Natural killer cell treated with Interleukin-12 subunit alpha and Interleukin-12 subunit beta and Interleukin-15 and Interleukin-18, amount 100 ng/mL, for 72 hours (primary cell): ENCODE measurements around the gene KRT20. TPM values are rescaled to one million over a fixed set of nuclear protein-coding genes. Genes with fewer than 3 reads are reported as not detected.
A peak's percentile ranks its signal among the peaks of the same experiment; 100 is the strongest.
"Not testable (repeated sequence)": the region's sequence is repeated elsewhere in the genome, so short reads cannot be mapped to it uniquely, and the experiment has no call there.

Experiments used
- ATAC-seq, 2 donors: fragments of 150-1000 bp; cut with Tn5 transposase in 1 of 2; sonication (Bioruptor Pico), chemical (Tn5 transposase) in 1 of 2; 2 replicates each; pipeline ENCODE4 v1.10.0; 2021
- DNase-seq: peaks from one replicate; pipeline ENCODE4 v3.0.0; 2022; ENCODE audit warnings: low spot score
- H3K27ac Mint-ChIP-seq, 2 donors: 1 replicate in 1 of 2; 2 replicates in 1 of 2; pipeline ENCODE4 v1.8.0; 2022; ENCODE audit warnings: mixed read lengths in 2 of 2, mild to moderate bottlenecking in 1 of 2, moderate library complexity in 1 of 2
- H3K27me3 Mint-ChIP-seq, 2 donors: 1 replicate in 1 of 2; 2 replicates in 1 of 2; pipeline ENCODE4 v1.8.0; 2022; ENCODE audit warnings: mixed read lengths in 2 of 2
- H3K36me3 Mint-ChIP-seq: one replicate; pipeline ENCODE4 v1.8.0; 2022; ENCODE audit warnings: mixed read lengths
- H3K4me1 Mint-ChIP-seq, 2 donors: 1 replicate in 1 of 2; 2 replicates in 1 of 2; pipeline ENCODE4 v1.8.0; 2022; ENCODE audit warnings: low read depth in 2 of 2, mixed read lengths in 2 of 2, mild to moderate bottlenecking in 1 of 2
- H3K4me3 Mint-ChIP-seq: one replicate; pipeline ENCODE4 v1.8.0; 2022; ENCODE audit warnings: mixed read lengths
- H3K9me3 Mint-ChIP-seq: 2 replicates; pipeline ENCODE4 v1.8.0; 2022; ENCODE audit warnings: mixed read lengths
- total RNA-seq, 2 donors: library from RNA; stranded (reverse); gene quantifications; one replicate each; pipeline ENCODE4 v1.2.3, GENCODE V29; 2022

Gene KRT20, protein sequence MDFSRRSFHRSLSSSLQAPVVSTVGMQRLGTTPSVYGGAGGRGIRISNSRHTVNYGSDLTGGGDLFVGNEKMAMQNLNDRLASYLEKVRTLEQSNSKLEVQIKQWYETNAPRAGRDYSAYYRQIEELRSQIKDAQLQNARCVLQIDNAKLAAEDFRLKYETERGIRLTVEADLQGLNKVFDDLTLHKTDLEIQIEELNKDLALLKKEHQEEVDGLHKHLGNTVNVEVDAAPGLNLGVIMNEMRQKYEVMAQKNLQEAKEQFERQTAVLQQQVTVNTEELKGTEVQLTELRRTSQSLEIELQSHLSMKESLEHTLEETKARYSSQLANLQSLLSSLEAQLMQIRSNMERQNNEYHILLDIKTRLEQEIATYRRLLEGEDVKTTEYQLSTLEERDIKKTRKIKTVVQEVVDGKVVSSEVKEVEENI
- total RNA-seq = not detected

- no peaks in the 10 kb centered on the region for H3K36me3 Mint-ChIP-seq
- H3K27me3 Mint-ChIP-seq = peaks cover 25 to 43% of the 10 kb centered on the region in 2 donors
- ATAC-seq = no peak
- DNase-seq = no peak
- H3K9me3 Mint-ChIP-seq = no peaks in the 10 kb centered on the region
- H3K4me1 Mint-ChIP-seq = no peaks in the 10 kb centered on the region
- no peak within 1 kb of the TSS for H3K4me3 Mint-ChIP-seq
- H3K27ac Mint-ChIP-seq = no peak within 1 kb of the TSS
Observed at GRCh38 chr17:40884708-40885512, at the start of gene KRT20. Gene KRT20, minus strand, starts transcription at chr17:40885242. Its CDS starts 57 bp downstream, at chr17:40885185.

DNA sequence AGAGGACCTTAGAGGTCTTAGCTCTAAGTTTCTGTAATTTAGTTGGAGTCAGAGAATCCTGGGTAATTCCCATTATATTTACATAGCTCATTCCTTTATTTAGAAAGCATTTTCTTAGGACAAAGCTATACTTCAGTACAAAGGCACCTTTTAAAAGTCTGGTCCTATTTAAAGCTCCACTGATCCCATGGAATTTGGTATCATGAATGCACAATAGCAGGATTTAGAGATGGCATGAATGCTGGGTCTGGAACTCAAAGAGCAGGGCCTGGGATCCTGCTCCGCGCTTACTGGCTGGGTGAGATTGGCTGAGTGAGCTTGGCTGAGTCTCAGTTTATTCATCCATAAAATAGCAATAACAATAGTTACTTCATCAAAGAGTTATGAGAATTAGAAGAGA is 47.6 kb upstream of the KRT20 start:
- Mint-ChIP-seq H3K9me3 (no peaks in the 10 kb centered on the region), H3K4me3 (no peak overlapping the region), H3K27me3 (peaks cover 19 to 21% of the 10 kb centered on the region in 2 donors), H3K36me3 (no peaks in the 10 kb centered on the region), H3K27ac (no peak overlapping the region), H3K4me1 (no peaks in the 10 kb centered on the region)
- ATAC-seq (no peak), DNase-seq (no peak)

- peaks cover 25 to 30% of the 10 kb centered on the region in 2 donors for H3K27me3 Mint-ChIP-seq
- no peak overlapping the region for H3K27ac Mint-ChIP-seq
- ATAC-seq (no peak), DNase-seq (no peak)
- H3K36me3 Mint-ChIP-seq = no peaks in the 10 kb centered on the region
- no peak overlapping the region for H3K4me3 Mint-ChIP-seq
- H3K4me1 Mint-ChIP-seq = no peaks in the 10 kb centered on the region
- H3K9me3 Mint-ChIP-seq = no peaks in the 10 kb centered on the region
Observed at GRCh38 chr17:40931311-40931710, 46.3 kb upstream of the KRT20 start.

GRCh38 chr17:40926341-40926740 is 41.3 kb upstream of the KRT20 start:
- no peak overlapping the region for H3K4me3 Mint-ChIP-seq
- H3K4me1 Mint-ChIP-seq = no peaks in the 10 kb centered on the region
- no peak overlapping the region for H3K27ac Mint-ChIP-seq
- H3K36me3 Mint-ChIP-seq = no peaks in the 10 kb centered on the region
- H3K9me3 Mint-ChIP-seq = no peaks in the 10 kb centered on the region
- no peak for DNase-seq
- H3K27me3 Mint-ChIP-seq = peaks cover 27 to 29% of the 10 kb centered on the region in 2 donors
- no peak for ATAC-seq

- no peaks in the 10 kb centered on the region for H3K4me1 Mint-ChIP-seq
Observed at GRCh38 chr17:40922239-40922638, 37.2 kb upstream of the KRT20 start.

DNA sequence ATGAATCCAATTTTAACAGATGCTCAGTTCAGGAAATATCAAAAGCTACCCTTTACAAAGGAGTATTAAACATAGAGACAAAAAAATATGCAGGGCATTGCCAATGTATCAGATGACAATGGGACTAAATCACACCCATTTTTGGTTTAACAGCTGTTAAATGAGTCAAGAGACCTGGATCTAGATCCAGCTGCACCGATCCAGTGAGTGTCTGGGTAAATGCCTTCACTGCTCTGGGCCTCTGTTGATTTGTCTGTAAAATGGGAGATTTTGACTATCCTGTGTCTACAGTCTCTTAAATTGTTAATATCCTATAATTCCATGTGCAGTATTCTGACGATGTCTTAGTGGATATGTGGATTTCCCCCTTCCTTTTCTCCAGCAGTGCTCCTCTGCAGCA is 36.0 kb upstream of the KRT20 start:
- Mint-ChIP-seq H3K4me1 (no peaks in the 10 kb centered on the region), H3K4me3 (no peak overlapping the region), H3K27ac (no peak overlapping the region), H3K9me3 (no peaks in the 10 kb centered on the region), H3K36me3 (no peaks in the 10 kb centered on the region), H3K27me3 (peaks cover 14 to 20% of the 10 kb centered on the region in 2 donors)
- ATAC-seq = no peak
- no peak for DNase-seq

More at GRCh38 chr17:40922239-40922638, 37.2 kb upstream of the KRT20 start:
- no peak for DNase-seq
- no peaks in the 10 kb centered on the region for H3K36me3 Mint-ChIP-seq
- no peak overlapping the region for H3K27ac Mint-ChIP-seq
- no peak for ATAC-seq
- no peaks in the 10 kb centered on the region for H3K9me3 Mint-ChIP-seq
- no peak overlapping the region for H3K4me3 Mint-ChIP-seq
- peaks cover 26 to 30% of the 10 kb centered on the region in 2 donors for H3K27me3 Mint-ChIP-seq

- not testable (repeated sequence) for DNase-seq, H3K4me1 Mint-ChIP-seq
Observed at GRCh38 chr17:40917116-40917515, 32.1 kb upstream of the KRT20 start.

GRCh38 chr17:40916366-40916765 is 31.3 kb upstream of the KRT20 start:
- Mint-ChIP-seq H3K9me3 (no peaks in the 10 kb centered on the region), H3K27ac (no peak overlapping the region), H3K36me3 (no peaks in the 10 kb centered on the region), H3K27me3 (peaks cover 13 to 23% of the 10 kb centered on the region in 2 donors), H3K4me3 (no peak overlapping the region), H3K4me1 (no peaks in the 10 kb centered on the region)
- DNase-seq (no peak), ATAC-seq (peak in 1 of 2 donors; percentile 6)

More at GRCh38 chr17:40917116-40917515, 32.1 kb upstream of the KRT20 start:
- not testable (repeated sequence) for H3K4me3 Mint-ChIP-seq, H3K36me3 Mint-ChIP-seq, H3K9me3 Mint-ChIP-seq, ATAC-seq, H3K27ac Mint-ChIP-seq
- peaks cover 13 to 19% of the 10 kb centered on the region in 2 donors for H3K27me3 Mint-ChIP-seq

GRCh38 chr17:40915721-40916256 is 30.7 kb upstream of the KRT20 start:
- no peak overlapping the region for H3K27ac Mint-ChIP-seq
- no peak overlapping the region for H3K4me3 Mint-ChIP-seq
- DNase-seq (no peak), ATAC-seq (no peak)
- no peaks in the 10 kb centered on the region for H3K36me3 Mint-ChIP-seq
- no peaks in the 10 kb centered on the region for H3K9me3 Mint-ChIP-seq
- no peaks in the 10 kb centered on the region for H3K4me1 Mint-ChIP-seq
- peaks cover 13 to 21% of the 10 kb centered on the region in 2 donors for H3K27me3 Mint-ChIP-seq

DNA sequence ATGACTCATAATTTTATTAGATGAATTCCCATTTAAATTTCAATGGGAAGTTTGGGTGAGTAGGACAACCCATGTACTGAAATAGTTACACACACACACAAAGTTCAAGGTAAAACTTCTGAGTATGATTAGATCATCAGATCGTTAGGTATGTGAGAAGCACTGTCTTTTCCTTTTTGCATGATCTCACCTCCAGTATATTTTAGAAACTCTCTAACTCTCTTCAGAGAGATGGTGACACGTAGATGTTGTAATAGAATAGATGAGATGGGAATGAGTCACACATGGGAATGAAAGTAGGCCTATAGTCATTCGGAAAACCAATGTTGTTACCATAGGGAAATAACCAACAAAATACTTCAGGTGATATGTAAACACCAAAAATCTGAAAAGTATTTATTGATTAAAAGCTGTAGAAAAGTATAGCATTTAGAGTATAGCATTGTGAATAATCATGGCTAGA is 30.2 kb upstream of the KRT20 start:
- Mint-ChIP-seq H3K36me3 (no peaks in the 10 kb centered on the region), H3K9me3 (no peaks in the 10 kb centered on the region), H3K4me1 (no peaks in the 10 kb centered on the region), H3K27me3 (peaks cover 16 to 21% of the 10 kb centered on the region in 2 donors), H3K27ac (no peak overlapping the region), H3K4me3 (no peak overlapping the region)
- peak in 1 of 2 donors; percentile 27 for ATAC-seq
- DNase-seq = no peak

DNA sequence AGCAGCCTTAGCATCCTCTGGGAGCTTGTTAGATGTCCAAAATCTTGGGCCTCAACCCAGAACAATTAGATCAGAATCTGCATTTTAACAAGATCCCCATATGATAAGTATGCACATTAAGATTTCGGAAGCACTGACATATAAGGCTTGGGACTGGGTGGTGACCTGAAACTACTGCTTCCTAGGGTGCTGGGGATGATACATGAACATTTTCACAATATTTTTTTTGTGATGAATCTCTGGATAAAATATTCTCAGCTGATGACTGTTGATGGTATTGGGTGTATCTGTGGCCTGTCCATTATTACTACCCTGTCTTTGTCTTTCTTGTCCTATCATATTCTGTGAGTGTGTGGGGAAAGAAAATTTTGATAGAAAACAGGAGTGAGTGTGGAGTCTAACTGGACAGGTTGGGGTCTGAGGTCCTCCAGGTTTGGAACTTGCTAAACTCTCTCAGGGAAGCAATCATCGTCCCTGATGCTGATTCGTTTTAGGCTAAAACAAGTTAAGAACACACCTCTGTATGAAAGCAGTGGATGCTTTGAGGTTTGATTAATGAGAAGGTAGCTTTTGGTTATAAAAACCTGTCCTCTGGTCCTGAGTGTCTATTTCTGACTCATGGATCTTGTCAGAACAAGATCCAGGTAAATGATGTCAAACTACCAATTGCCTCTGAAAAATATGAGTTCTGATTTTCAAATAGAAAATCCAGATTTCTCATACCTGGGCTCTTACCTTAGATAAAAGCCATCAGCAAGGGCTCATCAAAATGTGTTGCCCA is 29.2 kb upstream of the KRT20 start:
- no peaks in the 10 kb centered on the region for H3K9me3 Mint-ChIP-seq
- no peaks in the 10 kb centered on the region for H3K36me3 Mint-ChIP-seq
- peaks cover 17 to 18% of the 10 kb centered on the region in 2 donors for H3K27me3 Mint-ChIP-seq
- no peak overlapping the region for H3K27ac Mint-ChIP-seq
- DNase-seq (no peak), ATAC-seq (no peak)
- H3K4me3 Mint-ChIP-seq = no peak overlapping the region
- H3K4me1 Mint-ChIP-seq = no peaks in the 10 kb centered on the region

DNA sequence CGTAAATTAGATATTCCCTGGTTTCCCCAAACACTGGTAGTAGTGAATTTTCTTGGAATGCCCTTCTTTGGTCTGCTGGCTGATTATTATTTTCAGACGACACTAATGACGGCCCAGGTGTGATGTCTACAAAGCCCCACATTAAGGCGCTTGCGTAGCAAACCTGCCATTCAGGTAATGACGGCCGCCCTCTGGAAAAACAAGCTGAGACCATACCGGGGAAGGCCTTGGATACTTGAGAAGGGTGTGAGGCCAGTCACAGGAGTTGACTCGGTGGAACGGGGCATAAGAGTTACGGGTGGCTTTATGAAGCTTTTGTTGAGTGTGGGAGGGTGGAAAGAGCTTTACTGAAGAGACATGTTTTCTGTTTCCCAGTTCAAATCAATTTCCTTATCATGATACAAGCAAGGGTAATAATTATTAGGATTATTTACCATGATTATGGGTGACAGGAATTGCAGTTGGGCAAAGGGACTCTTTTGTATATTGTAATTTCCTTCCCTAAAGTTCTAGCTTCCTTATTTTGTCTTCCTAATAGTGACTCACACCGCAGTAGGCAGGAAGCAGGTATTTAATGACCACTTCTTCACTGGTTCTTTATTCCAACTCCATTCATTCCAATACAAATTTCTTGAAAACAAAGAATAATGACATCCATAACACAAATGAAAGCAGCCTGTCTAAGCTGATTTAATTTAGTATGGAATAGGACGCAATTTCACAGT is 27.6 kb upstream of the KRT20 start:
- DNase-seq = no peak
- ATAC-seq = no peak
- H3K9me3 Mint-ChIP-seq = no peaks in the 10 kb centered on the region
- H3K36me3 Mint-ChIP-seq = no peaks in the 10 kb centered on the region
- no peaks in the 10 kb centered on the region for H3K4me1 Mint-ChIP-seq
- H3K27ac Mint-ChIP-seq = no peak overlapping the region
- H3K4me3 Mint-ChIP-seq = no peak overlapping the region
- H3K27me3 Mint-ChIP-seq = peaks cover 24 to 28% of the 10 kb centered on the region in 2 donors

- peaks cover 34 to 37% of the 10 kb centered on the region in 2 donors for H3K27me3 Mint-ChIP-seq
- no peaks in the 10 kb centered on the region for H3K36me3 Mint-ChIP-seq
- no peaks in the 10 kb centered on the region for H3K4me1 Mint-ChIP-seq
- DNase-seq = no peak
- H3K27ac Mint-ChIP-seq = no peak overlapping the region
- no peak for ATAC-seq
- H3K4me3 Mint-ChIP-seq = no peak overlapping the region
- no peaks in the 10 kb centered on the region for H3K9me3 Mint-ChIP-seq
Observed at GRCh38 chr17:40910441-40910841, 25.4 kb upstream of the KRT20 start.
